Smooth muscle cell (in vitro differentiated cells): Measurements from ENCODE around the gene MINPP1. TPM values are rescaled to one million over a fixed set of nuclear protein-coding genes. Genes with fewer than 3 reads are reported as not detected.

Source experiments
- DNase-seq: peaks from one replicate; lab custom pipeline; 2025; ENCODE audit not compliant: unreplicated experiment; lab: John Stamatoyannopoulos, UW
- H2AFZ ChIP-seq: fragments of 200-600 bp; sonication (generic); 2 replicates; pipeline ENCODE4 v1.6.0; 2016; ENCODE audit warnings: antibody characterized with exemption, low read depth, mild to moderate bottlenecking
- H3F3A ChIP-seq: fragments of 200-600 bp; sonication (generic); 2 replicates; pipeline ENCODE4 v1.6.0; 2017; ENCODE audit warnings: antibody characterized with exemption, low read depth
- H3K27ac ChIP-seq: fragments of 200-600 bp; sonication (generic); 2 replicates; pipeline ENCODE4 v1.5.1; 2016; ENCODE audit warnings: low read depth, mild to moderate bottlenecking
- H3K27me3 ChIP-seq: fragments of 200-600 bp; sonication (generic); 2 replicates; pipeline ENCODE4 v1.6.1; 2016; ENCODE audit warnings: low read depth, mild to moderate bottlenecking
- H3K36me3 ChIP-seq: fragments of 200-600 bp; sonication (generic); 2 replicates; pipeline ENCODE4 v1.5.1; 2016; ENCODE audit warnings: low read depth
- H3K4me1 ChIP-seq: fragments of 200-600 bp; sonication (generic); 2 replicates; pipeline ENCODE4 v1.5.1; 2016; ENCODE audit warnings: low read depth
- H3K4me2 ChIP-seq: fragments of 200-600 bp; sonication (generic); 2 replicates; pipeline ENCODE4 v1.6.0; 2016; ENCODE audit warnings: mild to moderate bottlenecking
- H3K4me3 ChIP-seq: fragments of 200-600 bp; sonication (generic); 2 replicates; pipeline ENCODE4 v1.5.1; 2016; ENCODE audit warnings: mild to moderate bottlenecking
- H3K79me2 ChIP-seq: fragments of 200-600 bp; sonication (generic); 2 replicates; pipeline ENCODE4 v1.6.0; 2016; ENCODE audit warnings: low read depth, mild to moderate bottlenecking
- H3K9ac ChIP-seq: fragments of 200-600 bp; sonication (generic); 2 replicates; pipeline ENCODE4 v1.6.0; 2016; ENCODE audit warnings: low read depth
- H3K9me3 ChIP-seq: fragments of 200-600 bp; sonication (generic); replicated peaks from 2 replicates; pipeline ENCODE4 v1.5.1; 2016; ENCODE audit warnings: low read depth
- H4K20me1 ChIP-seq: fragments of 200-600 bp; sonication (generic); 2 replicates; pipeline ENCODE4 v1.6.0; 2016; ENCODE audit warnings: low read depth
- CTCF ChIP-seq: fragments of 200-600 bp; sonication (generic); IDR thresholded peaks from 2 replicates; pipeline ENCODE4 v1.5.1; 2017; ENCODE audit warnings: borderline replicate concordance, mild to moderate bottlenecking, antibody characterized with exemption; ENCODE audit not compliant: insufficient read depth, poor library complexity, severe bottlenecking
- WGBS: methylation state at CpG from one replicate; pipeline ENCODE4 v1.1.7; 2016; ENCODE audit warnings: low lambda C conversion rate; 5-methylcytosine and 5-hydroxymethylcytosine counted together
- polyA plus RNA-seq: library from polyadenylated mRNA; unstranded; fragments of >200 nt; fragmentation: Nextera tagmentation; extraction: Ambion mirVana; gene quantifications from 2 replicates; pipeline ENCODE4 v1.2.1, GENCODE V29; 2016
- total RNA-seq: library from RNA; depleted of rRNA; stranded (reverse); fragments of >200 nt; gene quantifications from 2 replicates; pipeline ENCODE4 v1.2.3, GENCODE V29; 2014

MINPP1 gene
- total and polyA plus RNA-seq, 2 experiments from 2014 or later, result 24.5 to 31.7 TPM

- Histone ChIP-seq H3K4me1 (no peaks in the 10 kb centered on the region), H3K36me3 (no peaks in the 10 kb centered on the region), H3K79me2 (peaks cover 13% of the 10 kb centered on the region), H3K9ac (no peak overlapping the region), H3F3A (no peaks in the 10 kb centered on the region), H4K20me1 (peaks cover 29% of the 10 kb centered on the region), H3K27ac (no peak overlapping the region), H3K9me3 (no peaks in the 10 kb centered on the region), H3K4me2 (no peak overlapping the region), H2AFZ (no peak overlapping the region), H3K27me3 (no peaks in the 10 kb centered on the region), H3K4me3 (no peak overlapping the region)
- DNase-seq, result no peak
- TF ChIP-seq CTCF, result no peak
- 90% methylated on average over 4 of the region's 4 CpGs for WGBS
Observed at GRCh38 chr10:87531908-87532622, 27.4 kb downstream of the MINPP1 start.

GRCh38 chr10:87532696-87533095 lies 28.0 kb downstream of the MINPP1 start:
- Histone ChIP-seq H4K20me1 (peaks cover 30% of the 10 kb centered on the region), H2AFZ (no peak overlapping the region), H3K79me2 (peaks cover 8% of the 10 kb centered on the region), H3K9me3 (no peaks in the 10 kb centered on the region), H3K4me1 (no peaks in the 10 kb centered on the region), H3K4me2 (no peak overlapping the region), H3K9ac (no peak overlapping the region), H3K27ac (no peak overlapping the region), H3K27me3 (no peaks in the 10 kb centered on the region), H3K36me3 (no peaks in the 10 kb centered on the region), H3K4me3 (no peak overlapping the region), H3F3A (no peaks in the 10 kb centered on the region)
- no peak for TF ChIP-seq CTCF
- DNase-seq, result no peak

GRCh38 chr10:87534173-87534858 lies 29.6 kb downstream of the MINPP1 start:
- Histone ChIP-seq H3F3A (no peaks in the 10 kb centered on the region), H3K36me3 (no peaks in the 10 kb centered on the region), H3K4me3 (no peak overlapping the region), H3K4me1 (no peaks in the 10 kb centered on the region), H2AFZ (no peak overlapping the region), H3K9ac (no peak overlapping the region), H3K27me3 (no peaks in the 10 kb centered on the region), H3K9me3 (no peaks in the 10 kb centered on the region), H4K20me1 (peaks cover 30% of the 10 kb centered on the region), H3K27ac (no peak overlapping the region), H3K4me2 (no peak overlapping the region), H3K79me2 (peaks cover 4% of the 10 kb centered on the region)
- no peak for TF ChIP-seq CTCF
- 97% methylated on average over 3 of the region's 3 CpGs for WGBS
- DNase-seq, result no peak
